KG1 (cell line): ENCODE results near the gene AFAP1.
"Not testable (repeated sequence)": the region's sequence is repeated elsewhere in the genome, so short reads cannot be mapped to it uniquely, and the experiment has no call there.

ENCODE experiments used
- DNase-seq: peaks from one replicate; lab custom pipeline; 2025; lab: John Stamatoyannopoulos, UW

AFAP1 gene

DNA sequence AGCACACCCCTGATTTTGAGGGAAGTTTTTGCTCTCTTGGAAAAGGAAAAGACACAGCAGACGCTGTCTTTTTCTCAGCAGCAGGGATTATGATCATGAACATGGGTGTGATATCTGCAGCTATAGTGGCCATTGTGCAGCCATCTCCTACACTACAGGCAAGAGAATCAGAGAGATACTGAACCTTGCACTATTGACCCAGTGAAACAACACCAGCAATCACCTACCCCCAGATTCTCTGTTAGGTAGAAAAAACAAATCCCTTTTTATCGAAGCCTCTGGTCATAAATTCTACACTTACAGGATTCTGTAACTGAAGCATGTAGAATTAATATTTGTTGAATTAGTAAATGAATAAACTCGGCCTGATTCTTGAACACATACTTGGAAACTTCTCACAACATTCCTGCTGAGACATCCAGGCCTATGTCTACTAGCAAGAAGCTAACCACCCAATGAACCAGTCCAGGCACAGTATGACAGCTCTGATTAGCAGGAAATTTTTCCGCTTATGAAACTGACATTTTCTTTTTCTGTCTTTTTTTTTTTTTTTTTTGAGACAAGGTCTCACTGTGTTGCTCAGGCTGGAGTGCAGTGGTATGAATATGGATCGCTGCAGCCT is 5.0 kb upstream of the AFAP1 start:
- DNase-seq, result no peak

DNA sequence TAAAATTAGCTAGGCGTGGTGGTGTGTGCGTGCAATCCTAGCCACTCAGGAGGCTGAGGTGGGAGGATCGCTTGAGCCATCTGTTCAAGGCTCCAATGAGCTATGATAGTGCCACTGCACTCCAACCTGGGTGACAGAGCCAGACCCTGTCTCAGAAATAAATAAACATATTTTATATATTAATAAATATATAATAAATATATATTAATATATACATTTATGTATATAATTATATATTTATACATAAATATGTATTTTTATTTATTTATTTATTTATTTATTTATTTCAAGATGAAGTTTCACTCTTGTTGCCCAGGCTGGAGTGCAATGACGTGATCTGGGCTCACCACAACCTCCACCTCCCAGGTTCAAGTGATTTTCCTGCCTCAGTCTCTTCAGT is 4.0 kb upstream of the AFAP1 start:
- not testable (repeated sequence) for DNase-seq

DNA sequence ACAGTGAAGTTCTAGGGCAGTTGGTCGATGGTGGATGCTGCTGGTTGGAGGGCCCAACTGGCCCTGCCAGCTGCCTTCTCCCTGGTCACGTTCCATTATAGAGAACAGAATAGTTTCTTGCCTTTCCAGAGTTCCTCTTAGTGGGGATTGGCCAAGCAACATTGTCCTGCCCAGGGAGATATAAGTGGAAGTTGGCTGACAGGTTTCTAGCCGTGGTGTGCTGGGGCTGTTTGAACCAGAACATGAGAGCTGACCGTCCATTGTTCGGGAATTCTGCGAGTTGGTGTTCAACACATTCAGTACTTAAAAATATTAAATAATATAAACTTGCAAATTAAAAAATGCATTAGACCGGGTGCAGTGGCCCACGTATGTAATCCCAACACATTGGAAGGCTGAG is 3.5 kb upstream of the AFAP1 start:
- DNase-seq, result no peak

- DNase-seq, result no peak
Observed at GRCh38 chr4:7941965-7942496, 2.4 kb upstream of the AFAP1 start.

GRCh38 chr4:7941111-7941964 is 1.7 kb upstream of the AFAP1 start:
- no peak for DNase-seq

- no peak for DNase-seq
Observed at GRCh38 chr4:7938609-7939376, 868 bp downstream of the AFAP1 start.

DNA sequence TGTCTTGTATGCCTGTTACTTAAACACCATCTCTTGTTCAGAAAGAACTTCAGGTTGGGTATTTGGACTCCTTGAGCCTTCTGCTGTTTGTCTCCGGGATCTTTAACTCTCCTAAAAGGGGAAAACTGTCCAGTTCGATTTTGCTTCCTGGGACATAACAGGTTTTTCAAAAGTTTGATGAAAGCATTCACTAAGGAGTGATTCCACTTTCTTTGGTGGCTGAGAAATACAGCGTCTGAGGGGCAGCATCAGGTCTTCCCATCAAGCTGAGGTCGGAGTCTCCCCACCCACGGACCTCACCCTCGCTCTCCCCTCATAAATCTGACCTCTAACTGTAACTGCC is 1.4 kb downstream of the AFAP1 start:
- no peak for DNase-seq

GRCh38 chr4:7937006-7937405 is 2.7 kb downstream of the AFAP1 start:
- no peak for DNase-seq

GRCh38 chr4:7933651-7934510 is 5.8 kb downstream of the AFAP1 start:
- no peak for DNase-seq

- DNase-seq, result no peak
Observed at GRCh38 chr4:7932287-7932686, 7.4 kb downstream of the AFAP1 start.

DNA sequence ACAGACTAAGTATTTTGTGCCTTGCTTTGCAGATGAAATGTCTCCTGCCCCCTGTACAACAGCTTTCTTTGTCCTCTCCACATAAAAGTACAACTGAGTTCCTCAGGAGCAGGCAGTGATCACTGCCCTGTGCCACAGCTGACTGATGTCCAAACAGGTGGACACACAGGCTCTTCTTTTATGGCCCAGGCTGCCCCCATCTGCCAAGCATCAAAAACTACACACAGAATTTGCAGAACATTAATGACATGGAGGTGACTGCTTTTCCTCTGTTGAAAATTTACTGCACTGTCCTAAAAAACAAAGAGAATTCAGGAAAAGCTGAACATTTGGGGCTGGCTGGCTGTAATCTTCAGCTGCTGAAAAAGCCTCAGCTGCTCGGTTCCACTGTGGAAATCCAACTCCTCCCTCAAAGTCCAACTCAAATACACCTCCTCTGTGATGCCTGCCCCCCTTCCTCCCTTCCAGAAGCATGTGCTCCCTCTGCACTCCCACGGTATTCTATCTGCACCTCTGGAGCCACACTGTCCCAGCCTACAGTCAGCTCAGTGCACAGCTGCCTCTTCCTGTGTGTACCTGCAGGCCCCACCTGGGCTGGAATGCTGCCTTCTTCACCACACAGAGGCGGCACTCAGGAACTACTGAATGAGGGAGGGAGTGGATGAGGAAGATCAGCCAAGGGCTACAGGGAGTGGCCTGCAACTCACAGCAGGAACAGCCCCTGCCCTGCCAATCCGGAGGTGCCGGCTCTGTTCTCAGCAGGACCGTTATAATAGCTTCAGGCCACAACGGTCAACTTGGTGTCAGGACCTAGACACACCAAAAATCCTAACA is 10.3 kb downstream of the AFAP1 start:
- DNase-seq, result no peak

DNA sequence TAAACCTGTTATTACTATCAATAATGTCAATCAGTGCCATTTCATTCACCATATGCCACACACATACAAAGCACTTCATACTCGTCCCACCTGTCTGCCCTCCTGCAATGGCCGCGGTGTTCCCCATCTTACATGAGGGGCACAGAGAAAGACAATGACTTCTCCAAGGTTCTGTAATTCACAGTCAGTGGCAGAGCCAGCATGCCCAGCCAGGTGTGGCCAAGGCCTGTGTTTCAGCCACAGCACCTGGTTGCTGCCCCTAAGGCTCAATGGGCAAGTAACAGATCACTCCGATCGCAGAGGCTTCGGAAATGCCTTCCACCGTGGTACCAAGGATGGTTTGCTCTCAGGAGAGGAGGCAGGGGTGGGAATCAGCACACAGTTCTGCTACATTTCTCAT is 10.9 kb downstream of the AFAP1 start:
- DNase-seq, result no peak

DNA sequence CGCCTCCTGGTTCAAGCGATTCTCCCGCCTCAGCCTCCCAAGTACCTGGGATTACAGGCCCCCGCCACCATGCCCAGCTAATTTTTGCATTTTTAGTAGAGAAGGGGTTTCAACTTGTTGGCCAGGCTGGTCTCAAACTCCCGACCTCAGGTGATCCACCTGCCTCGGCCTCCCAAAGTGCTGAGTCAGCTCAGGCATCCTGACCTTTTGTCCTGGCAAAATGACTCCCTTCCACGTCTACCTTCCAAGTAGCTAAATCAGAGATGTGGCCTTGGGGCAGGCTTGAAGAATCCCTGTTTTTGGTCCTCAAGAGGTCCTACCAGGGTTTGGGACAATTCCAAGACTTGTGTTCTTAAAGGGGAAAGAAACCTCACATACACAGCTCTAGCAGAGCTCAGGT is 12.8 kb downstream of the AFAP1 start:
- DNase-seq, result no peak

DNA sequence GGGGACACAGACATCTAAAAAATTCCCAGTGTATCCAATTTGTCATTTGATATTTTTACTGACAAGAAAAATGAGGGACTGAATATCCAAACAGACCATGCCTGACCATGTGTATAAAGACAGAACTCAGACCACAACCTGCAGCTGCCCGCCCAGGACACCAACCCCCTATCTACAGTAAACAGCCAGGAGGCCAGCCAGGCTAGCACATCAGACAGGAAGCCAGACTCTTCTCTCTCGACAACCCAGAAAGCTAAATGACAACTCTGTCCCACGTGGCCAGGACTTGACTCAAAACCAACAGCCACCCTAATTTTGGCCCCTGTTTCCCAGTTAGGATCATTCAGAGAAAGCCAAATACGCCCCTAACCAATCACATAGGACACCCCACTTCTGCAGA is 15.1 kb downstream of the AFAP1 start:
- DNase-seq, result no peak

- no peak for DNase-seq
Observed at GRCh38 chr4:7924163-7924562, 15.5 kb downstream of the AFAP1 start.

DNA sequence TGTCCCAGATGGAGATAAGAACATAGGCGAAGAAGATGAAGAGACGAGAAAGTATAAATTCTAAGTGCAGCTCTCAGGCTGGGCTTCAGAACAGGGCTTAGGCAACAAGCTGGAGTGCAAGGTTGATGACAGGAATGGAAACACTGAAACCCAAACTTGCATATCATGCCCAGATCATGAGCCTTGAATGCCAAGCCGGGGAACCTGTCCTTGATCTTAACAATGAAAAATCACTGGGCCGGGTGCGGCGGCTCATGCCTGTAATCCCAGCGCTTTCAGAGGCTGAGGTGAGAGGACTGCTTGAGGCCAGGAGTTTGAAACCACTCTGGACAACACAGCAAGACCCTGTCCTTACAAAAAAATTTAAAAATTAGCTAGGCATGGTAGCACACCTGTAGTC is 17.2 kb downstream of the AFAP1 start:
- no peak for DNase-seq

GRCh38 chr4:7918981-7919380 is 20.7 kb downstream of the AFAP1 start:
- no peak for DNase-seq

DNA sequence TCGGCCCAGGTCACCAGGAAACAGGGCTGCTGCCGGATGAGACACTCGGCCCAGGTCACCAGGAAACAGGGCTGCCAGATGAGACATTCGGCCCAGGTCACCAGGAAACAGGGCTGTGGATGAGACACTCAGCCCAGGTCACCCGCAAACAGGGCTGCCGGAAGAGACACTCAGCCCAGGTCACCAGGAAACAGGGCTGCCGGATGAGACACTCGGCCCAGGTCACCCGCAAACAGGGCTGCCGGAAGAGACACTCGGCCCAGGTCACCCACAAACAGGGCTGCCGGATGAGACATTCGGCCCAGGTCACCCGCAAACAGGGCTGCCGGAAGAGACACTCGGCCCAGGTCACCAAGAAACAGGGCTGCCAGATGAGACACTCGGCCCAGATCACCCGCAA is 21.5 kb downstream of the AFAP1 start:
- not testable (repeated sequence) for DNase-seq

- no peak for DNase-seq
Observed at GRCh38 chr4:7917669-7918068, 22.0 kb downstream of the AFAP1 start.

GRCh38 chr4:7915875-7916242 is 23.8 kb downstream of the AFAP1 start:
- DNase-seq, result no peak

DNA sequence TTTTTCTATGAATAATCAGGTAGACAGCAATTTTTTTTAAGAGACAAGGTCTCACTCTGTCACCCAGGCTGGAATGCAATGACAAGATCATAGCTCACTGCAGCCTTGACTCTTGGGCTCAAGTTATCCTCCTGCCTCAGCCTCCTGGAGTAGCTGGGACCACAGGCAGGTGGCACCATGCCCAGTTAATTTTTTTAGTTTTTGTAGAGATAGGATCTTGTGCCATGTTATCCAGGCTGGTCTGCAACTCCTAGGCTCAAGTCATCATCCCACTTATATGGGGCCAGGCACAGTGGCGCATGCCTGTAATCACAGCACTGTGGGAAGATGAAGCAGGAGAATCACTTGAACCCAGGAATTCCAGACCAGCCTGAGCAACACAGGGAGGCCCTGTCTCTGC is 26.8 kb downstream of the AFAP1 start:
- no peak for DNase-seq
